ENCODE data around the gene ABRAXAS1. TPM values are rescaled to one million over a fixed set of nuclear protein-coding genes. Genes with fewer than 3 reads are reported as not detected.

ABRAXAS1 gene
- total and polyA plus RNA-seq, 10 of the 15 experiments (the other 5 are each of a cell fraction or from before 2014, with no cell fraction given), result 2.2 to 9.7 (median 5.8) TPM

DNA sequence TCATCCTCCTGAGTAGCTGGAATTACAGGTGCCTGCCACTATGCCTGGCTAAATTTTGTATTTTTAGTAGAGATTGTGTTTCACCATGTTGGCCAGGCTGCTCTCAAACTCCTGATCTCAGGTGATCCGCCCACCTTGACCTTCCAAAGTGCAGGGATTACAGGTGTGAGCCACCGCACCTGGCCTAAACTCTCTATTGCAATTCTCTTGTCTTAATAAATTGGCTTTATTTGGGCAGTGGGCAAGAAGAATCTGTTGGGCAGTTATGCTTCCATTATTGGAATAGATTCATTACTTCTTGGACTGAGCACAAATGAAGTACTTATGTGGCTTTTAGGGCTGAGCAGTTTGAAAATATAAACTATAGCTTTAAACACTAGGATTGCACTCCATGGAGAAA is 42.8 kb upstream of the ABRAXAS1 start:
- Histone ChIP-seq H3K27me3 (replicated peaks in 1 of 2; ENCODE audit: control insufficient read depth in 2 of 2, insufficient read depth in 2 of 2, low read length in 1 of 2) (no peaks in the 10 kb centered on the region), H3K9me3 (replicated peaks; ENCODE audit: control insufficient read depth, insufficient read depth, low read length) (peaks cover 1% of the 10 kb centered on the region; the same call in 2 of the 3 replicates), H3K4me2 (ENCODE audit: control insufficient read depth, insufficient read depth) (no peak overlapping the region), H3K79me2 (ENCODE audit: control insufficient read depth, insufficient read depth, low read length) (no peaks in the 10 kb centered on the region), H3K27ac (ENCODE audit: control insufficient read depth, insufficient read depth) (no peak overlapping the region), H2AFZ (ENCODE audit: control insufficient read depth, low read depth, low read length) (no peak overlapping the region), H4K20me1 (ENCODE audit: control insufficient read depth, insufficient read depth) (no peaks in the 10 kb centered on the region), H3K4me3 (no peak overlapping the region), H3K36me3 (ENCODE audit: control insufficient read depth in 2 of 2, insufficient read depth in 2 of 2, low read length in 1 of 2) (no peaks in the 10 kb centered on the region), H3K4me1 (ENCODE audit: control insufficient read depth, insufficient read depth, low read length) (no peaks in the 10 kb centered on the region), H3K9ac (ENCODE audit: control insufficient read depth, insufficient read depth, low read length) (no peak overlapping the region)
- BruUV-seq (replicated peaks), result no TSS peak
- WGBS (ENCODE audit: insufficient coverage, insufficient replicate concordance, low lambda C conversion rate, missing lambda C conversion rate), result 26% methylated on average over 2 of the region's 2 CpGs
- FAIRE-seq, result no peak
- RAD21 ChIA-PET (ENCODE audit: unreplicated experiment), result no interaction called here
- POLR2A ChIA-PET, result no interaction called here
- TF ChIP-seq RFX5 (IDR thresholded peaks at IDR 0.05; ENCODE audit: low read depth, low read length) (no peak), JUNB (IDR thresholded peaks at IDR 0.05) (no peak), JUND (IDR thresholded peaks at IDR 0.05; ENCODE audit: low read depth, low read length) (no peak), POLR2A (IDR thresholded peaks at IDR 0.05; ENCODE audit: low read depth, low read length) (no peak), BRCA1 (IDR thresholded peaks at IDR 0.05; ENCODE audit: low read depth, low read length) (no peak), STAT1 (conservative IDR thresholded peaks at IDR 0.05) (no peak), NFYA (IDR thresholded peaks at IDR 0.05; ENCODE audit: borderline replicate concordance, low read depth, low read length) (no peak), EZH2 (IDR thresholded peaks at IDR 0.05; ENCODE audit: borderline replicate concordance, control insufficient read depth, low read depth, low read length) (no peak), SMAD5 (IDR thresholded peaks at IDR 0.05; ENCODE audit: low read depth) (no peak), TCF12 (IDR thresholded peaks at IDR 0.05; ENCODE audit: low read depth, low read length) (no peak)
- TF ChIP-seq, protein P1, sequence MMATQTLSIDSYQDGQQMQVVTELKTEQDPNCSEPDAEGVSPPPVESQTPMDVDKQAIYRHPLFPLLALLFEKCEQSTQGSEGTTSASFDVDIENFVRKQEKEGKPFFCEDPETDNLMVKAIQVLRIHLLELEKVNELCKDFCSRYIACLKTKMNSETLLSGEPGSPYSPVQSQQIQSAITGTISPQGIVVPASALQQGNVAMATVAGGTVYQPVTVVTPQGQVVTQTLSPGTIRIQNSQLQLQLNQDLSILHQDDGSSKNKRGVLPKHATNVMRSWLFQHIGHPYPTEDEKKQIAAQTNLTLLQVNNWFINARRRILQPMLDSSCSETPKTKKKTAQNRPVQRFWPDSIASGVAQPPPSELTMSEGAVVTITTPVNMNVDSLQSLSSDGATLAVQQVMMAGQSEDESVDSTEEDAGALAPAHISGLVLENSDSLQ (IDR thresholded peaks at IDR 0.05), result no peak
- DNase-seq (ENCODE audit: low read depth, low spot score), result no peak
- CTCF ChIA-PET, result no interaction called here
- SMC1A ChIA-PET (ENCODE audit: uncharacterized antibody, unreplicated experiment), result interaction anchor here (0.6 kb wide), 1 partner anchor 78 kb away, joined by 3 read pairs; no protein-coding TSS in a partner anchor
- in situ Hi-C loops (cut with MboI), result no loop called here
- intact Hi-C loops (cut with micrococcal nuclease; ENCODE audit: unreplicated experiment), result no loop called here
- no peak for ATAC-seq
